ENCODE results near the gene CD200R1L.

Gene CD200R1L

DNA sequence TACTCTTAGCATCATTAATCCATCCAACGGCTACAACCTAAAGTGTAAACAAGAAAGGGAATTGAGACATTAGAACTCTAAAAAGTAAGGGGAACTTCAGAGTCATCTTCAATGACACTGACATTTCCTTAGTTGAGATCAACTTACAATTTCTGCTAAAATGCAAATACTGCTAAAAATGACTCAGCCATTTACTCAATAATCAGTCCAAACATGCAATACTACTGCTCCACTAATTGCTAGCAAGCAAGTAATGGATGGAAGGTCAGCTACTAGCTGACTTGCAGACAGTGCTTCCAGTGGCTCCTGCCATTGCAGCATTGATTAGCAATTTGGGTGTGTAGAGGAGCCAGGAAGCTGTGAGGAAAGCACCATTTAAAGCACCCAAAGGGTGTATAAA is 28.4 kb downstream of the CD200R1L start:
- DNase-seq (ENCODE audit: low spot score): no peak

- no peak for DNase-seq (ENCODE audit: low spot score)
Observed at GRCh38 chr3:112817797-112818196, 28.9 kb downstream of the CD200R1L start.

DNA sequence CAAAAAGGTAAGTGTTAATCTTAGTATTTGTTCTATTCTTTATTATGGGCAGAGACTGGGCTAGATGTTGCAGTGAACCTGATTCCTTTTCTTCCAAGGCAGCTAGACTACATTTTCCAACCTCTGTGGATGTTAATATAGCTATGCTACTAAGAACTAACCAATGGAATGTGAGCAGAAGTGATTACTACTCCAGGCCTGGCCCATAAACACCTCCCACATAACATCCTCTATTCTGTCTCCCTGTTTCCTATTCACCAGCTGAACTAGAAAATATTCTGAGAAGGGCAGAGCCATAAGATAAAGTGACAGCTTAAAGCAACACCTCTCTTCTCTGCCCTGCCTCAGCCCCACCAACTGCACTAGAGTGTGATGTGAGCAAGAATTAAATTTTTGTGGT is 29.4 kb downstream of the CD200R1L start:
- no peak for DNase-seq (ENCODE audit: low spot score)

GRCh38 chr3:112815981-112816380 is 30.7 kb downstream of the CD200R1L start:
- no peak for DNase-seq (ENCODE audit: low spot score)

- DNase-seq (ENCODE audit: low spot score): no peak
Observed at GRCh38 chr3:112814266-112814665, 32.4 kb downstream of the CD200R1L start.

- DNase-seq (ENCODE audit: low spot score): no peak
Observed at GRCh38 chr3:112813723-112814171, 32.9 kb downstream of the CD200R1L start.

GRCh38 chr3:112813016-112813415 is 33.6 kb downstream of the CD200R1L start:
- DNase-seq (ENCODE audit: low spot score): no peak

- no peak for DNase-seq (ENCODE audit: low spot score)
Observed at GRCh38 chr3:112811917-112812660, 34.6 kb downstream of the CD200R1L start.

- DNase-seq (ENCODE audit: low spot score): no peak
Observed at GRCh38 chr3:112811131-112811884, 35.4 kb downstream of the CD200R1L start.

GRCh38 chr3:112810561-112810960 is 36.1 kb downstream of the CD200R1L start:
- no peak for DNase-seq (ENCODE audit: low spot score)

GRCh38 chr3:112808136-112808535 is 38.5 kb downstream of the CD200R1L start:
- no peak for DNase-seq (ENCODE audit: low spot score)

DNA sequence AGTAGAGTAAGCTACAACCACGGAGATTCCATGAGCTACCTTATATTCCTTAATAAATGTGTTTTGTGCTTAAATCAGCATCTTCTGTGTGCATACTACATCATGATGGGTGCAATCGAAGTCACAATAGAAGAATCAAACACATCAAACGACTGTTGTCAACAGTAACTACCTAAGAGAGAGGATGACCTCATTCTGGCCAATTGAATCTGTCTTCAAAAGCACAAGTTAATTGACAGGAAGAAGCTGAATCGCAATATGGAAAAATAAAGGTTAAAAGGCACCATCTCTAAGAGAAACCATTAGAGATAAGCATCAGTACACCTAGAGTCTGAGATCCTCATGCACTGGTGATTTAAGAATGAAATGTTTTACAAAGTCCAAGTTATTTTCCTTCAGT is 39.0 kb downstream of the CD200R1L start:
- peak; percentile 10 for DNase-seq (ENCODE audit: low spot score)

DNA sequence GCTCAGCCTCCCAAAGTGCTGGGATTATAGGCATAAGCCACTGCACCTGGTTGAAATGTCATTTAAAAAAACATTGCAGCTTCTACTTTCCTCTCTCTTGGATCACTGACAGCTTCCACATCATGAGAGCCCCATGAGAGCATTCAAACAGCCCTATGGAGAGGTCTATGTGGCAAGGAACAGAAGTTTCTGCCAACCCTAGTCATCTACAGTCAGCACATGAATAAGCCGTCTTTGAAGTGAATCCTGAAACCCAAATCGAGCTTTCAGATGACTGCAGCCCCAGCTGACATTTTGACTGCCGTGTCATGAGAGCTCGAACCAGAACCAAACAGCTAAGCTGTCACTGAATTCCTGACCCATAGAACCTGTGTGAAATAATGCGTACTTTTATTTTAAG is 39.8 kb downstream of the CD200R1L start:
- DNase-seq (ENCODE audit: low spot score): no peak

DNA sequence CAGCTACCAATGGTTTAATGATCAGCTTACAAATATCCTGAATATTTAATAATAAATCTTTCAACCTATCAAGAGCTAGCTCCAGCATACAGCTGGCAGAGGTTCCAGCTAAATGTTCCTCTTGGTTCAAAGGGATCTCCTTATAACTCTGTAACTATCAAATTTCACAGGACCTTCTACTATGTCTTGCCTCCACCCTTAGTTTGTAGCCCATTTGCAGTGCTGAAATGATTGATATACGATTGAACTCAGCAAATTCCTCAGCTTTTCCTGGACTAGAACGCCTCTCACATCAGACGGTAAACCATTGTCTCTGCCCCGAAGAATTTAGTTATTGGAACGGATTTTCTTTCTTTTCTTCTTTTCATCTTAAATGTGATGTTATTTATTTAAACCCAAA is 41.5 kb downstream of the CD200R1L start:
- DNase-seq (ENCODE audit: low spot score): no peak

DNA sequence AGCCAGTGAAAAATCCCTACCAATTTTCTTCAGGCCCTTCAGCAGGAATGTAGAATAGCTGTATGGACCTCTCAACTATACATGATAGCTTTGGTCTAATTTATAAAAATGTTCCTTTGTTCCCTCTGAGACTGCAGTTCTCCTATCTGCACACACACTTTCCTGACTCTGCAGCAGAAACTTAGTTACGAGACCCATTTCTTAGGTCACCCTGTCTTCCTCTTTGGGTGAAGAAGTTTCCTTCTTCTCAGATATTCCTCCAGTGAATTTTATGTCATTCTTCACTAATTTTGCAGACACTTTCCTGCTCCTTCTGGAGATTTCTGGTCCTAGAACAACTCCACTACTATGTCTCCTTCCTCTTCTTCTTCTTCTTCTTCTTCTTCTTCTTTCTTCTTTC is 42.6 kb downstream of the CD200R1L start:
- no peak for DNase-seq (ENCODE audit: low spot score)

- DNase-seq (ENCODE audit: low spot score): no peak
Observed at GRCh38 chr3:112803467-112803866, 43.2 kb downstream of the CD200R1L start.

DNA sequence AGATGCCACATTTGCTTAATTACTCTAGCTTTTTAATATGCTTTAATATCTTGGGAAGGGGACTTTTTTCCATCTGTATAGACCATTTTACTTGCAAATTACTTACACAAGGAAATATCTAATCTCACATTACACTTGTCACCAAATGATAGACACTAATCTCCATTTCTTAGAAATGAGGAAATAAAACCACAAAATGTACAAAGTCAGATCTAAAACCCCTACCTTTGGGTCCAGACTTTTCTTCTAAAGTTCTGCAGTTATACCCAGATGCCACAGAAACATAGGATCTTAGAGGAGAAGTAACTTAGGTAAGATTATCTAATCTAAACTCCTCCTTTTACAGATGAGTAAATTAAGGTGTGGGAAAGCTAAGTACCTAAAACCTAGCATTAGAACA is 44.3 kb downstream of the CD200R1L start:
- no peak for DNase-seq (ENCODE audit: low spot score)

- no peak for DNase-seq (ENCODE audit: low spot score)
Observed at GRCh38 chr3:112799946-112800345, 46.7 kb downstream of the CD200R1L start.

DNA sequence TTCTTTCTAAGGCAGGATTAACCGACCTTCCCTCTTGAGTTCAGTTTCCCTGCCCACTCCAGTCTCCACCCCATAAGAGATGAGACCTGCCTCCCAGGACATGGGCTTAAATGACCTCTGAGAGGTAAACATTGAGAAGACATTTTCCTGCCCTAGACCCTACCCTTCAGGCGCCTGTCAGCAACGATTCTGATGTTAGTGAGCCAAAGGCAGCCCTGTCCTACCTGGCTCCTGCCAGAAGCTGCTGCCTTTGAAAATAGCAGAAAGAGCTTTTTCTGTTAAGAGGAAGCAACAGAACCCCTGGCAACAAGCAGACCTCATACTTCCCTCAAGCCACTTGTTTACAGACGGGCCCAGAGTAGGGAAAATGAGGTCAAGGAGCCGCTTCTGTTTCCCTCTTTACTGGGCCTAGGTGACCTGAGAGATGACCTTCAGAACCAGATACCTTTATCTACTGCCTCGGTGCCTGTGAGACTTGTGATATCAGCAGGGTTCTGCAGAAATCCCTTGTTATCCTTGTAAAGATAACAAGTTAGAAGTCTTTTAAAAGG is 52.0 kb downstream of the CD200R1L start:
- no peak for DNase-seq (ENCODE audit: low spot score)

DNA sequence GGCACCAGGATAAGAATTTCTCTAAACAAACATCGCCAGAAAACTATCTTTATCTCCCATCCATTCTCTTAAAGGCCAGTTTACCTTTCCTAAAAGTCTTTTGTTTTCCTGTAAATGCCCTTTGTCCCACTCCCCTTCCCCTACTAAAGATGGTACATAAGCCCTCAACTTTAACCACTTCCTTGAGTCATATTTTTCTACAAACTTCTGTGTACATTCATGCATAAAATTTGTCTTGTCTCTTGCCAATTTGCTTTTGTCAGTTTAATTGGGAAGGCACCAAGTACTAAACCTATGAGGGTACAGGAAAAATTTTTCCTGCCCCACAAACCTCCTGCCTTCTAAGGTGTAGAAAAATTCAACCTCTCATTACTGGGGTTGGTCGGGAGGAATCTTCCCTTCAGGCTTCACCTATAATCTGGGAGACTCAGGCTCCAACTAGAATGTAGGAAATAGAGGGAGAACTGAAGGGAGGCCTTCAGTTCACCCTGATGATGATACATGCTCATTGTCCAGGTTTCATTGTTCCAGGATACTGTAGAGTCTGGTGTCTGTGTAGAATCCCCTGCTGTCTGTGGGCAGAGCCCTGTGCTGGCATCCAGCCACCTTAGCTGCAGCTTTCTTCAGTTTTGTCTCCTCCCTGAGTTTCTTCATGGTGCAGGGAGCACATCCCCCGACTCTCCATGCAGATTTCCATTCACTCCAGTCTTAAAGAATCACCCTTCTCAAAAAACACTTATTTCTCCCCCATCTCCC is 53.2 kb downstream of the CD200R1L start:
- DNase-seq (ENCODE audit: low spot score): no peak

DNA sequence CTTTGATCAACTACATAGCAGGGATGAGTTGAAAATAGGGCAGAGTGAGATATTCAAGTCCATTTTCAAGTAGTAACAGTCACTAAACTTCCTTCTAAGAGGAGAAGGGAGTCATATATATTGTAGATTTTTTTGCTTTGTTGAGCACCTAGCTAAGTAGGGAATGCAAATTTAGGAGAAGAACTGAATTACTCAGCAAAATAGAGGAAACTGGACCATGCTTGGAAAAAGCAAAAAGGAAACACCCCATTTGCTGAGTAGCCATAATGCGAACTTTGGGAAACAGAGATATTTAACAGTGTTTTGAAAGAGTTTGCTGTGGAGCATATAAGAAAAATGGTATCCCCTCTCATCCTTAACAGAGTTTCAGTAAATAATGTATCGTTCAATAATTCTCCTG is 54.9 kb downstream of the CD200R1L start:
- DNase-seq (ENCODE audit: low spot score): no peak

- DNase-seq (ENCODE audit: low spot score): no peak
Observed at GRCh38 chr3:112789787-112790186, 56.9 kb downstream of the CD200R1L start.

Measured in CD4-positive, alpha-beta T cell treated with Interleukin-15 for 4 hours (primary cell).